DND-41 (cell line): ENCODE results near the gene ELF1.
A peak's percentile ranks its signal among the peaks of the same experiment; 100 is the strongest.

Source experiments
- EZH2 ChIP-seq: IDR thresholded peaks from 3 replicates; pipeline ENCODE4 v1.6.1; 2012; ENCODE audit warnings: borderline replicate concordance, low read depth, mild to moderate bottlenecking, moderate library complexity, low read length, inconsistent platforms; ENCODE audit not compliant: severe bottlenecking
- TF ChIP-seq, protein P1 (sequence below): IDR thresholded peaks from 2 replicates; pipeline ENCODE4 v1.5.1; 2012; ENCODE audit warnings: borderline replicate concordance, low read length, moderate library complexity, mild to moderate bottlenecking; ENCODE audit not compliant: poor library complexity, severe bottlenecking; ENCODE audit errors: extremely low read depth

- TF ChIP-seq, protein P1, sequence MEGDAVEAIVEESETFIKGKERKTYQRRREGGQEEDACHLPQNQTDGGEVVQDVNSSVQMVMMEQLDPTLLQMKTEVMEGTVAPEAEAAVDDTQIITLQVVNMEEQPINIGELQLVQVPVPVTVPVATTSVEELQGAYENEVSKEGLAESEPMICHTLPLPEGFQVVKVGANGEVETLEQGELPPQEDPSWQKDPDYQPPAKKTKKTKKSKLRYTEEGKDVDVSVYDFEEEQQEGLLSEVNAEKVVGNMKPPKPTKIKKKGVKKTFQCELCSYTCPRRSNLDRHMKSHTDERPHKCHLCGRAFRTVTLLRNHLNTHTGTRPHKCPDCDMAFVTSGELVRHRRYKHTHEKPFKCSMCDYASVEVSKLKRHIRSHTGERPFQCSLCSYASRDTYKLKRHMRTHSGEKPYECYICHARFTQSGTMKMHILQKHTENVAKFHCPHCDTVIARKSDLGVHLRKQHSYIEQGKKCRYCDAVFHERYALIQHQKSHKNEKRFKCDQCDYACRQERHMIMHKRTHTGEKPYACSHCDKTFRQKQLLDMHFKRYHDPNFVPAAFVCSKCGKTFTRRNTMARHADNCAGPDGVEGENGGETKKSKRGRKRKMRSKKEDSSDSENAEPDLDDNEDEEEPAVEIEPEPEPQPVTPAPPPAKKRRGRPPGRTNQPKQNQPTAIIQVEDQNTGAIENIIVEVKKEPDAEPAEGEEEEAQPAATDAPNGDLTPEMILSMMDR = peak; percentile 5
- no peak for TF ChIP-seq EZH2
These were observed 12.0 kb downstream of the ELF1 start for GRCh38 chr13:41006978-41007743.
